Endodermal cell (in vitro differentiated cells): ENCODE data around the gene TMEM43. TPM values are rescaled to one million over a fixed set of nuclear protein-coding genes. Genes with fewer than 3 reads are reported as not detected.

ENCODE experiments used
- DNase-seq: peaks from one replicate; pipeline ENCODE4 v3.0.0-alpha.2; 2017
- H3K27ac ChIP-seq: 2 replicates; pipeline ENCODE4 v1.5.1; 2013; ENCODE audit warnings: mild to moderate bottlenecking, low read depth, low read length, moderate library complexity
- H3K27me3 ChIP-seq: 2 replicates; pipeline ENCODE4 v1.6.1; 2013; ENCODE audit warnings: mild to moderate bottlenecking, low read length, moderate library complexity; ENCODE audit not compliant: insufficient read depth, control insufficient read depth, poor library complexity, severe bottlenecking
- H3K36me3 ChIP-seq: 2 replicates; pipeline ENCODE4 v1.7.0; 2013; ENCODE audit warnings: mild to moderate bottlenecking, low read length, moderate library complexity; ENCODE audit not compliant: control insufficient read depth, insufficient read depth
- H3K4me1 ChIP-seq: one replicate; pipeline ENCODE4 v1.7.0; 2013; ENCODE audit warnings: low read length; ENCODE audit not compliant: control insufficient read depth, insufficient read depth
- H3K4me3 ChIP-seq: 2 replicates; pipeline ENCODE4 v1.5.1; 2013; ENCODE audit warnings: mild to moderate bottlenecking, low read length, moderate library complexity
- H3K9ac ChIP-seq: 2 replicates; pipeline ENCODE4 v1.6.1; 2013; ENCODE audit warnings: mild to moderate bottlenecking, low read length, moderate library complexity; ENCODE audit not compliant: poor library complexity, severe bottlenecking; ENCODE audit errors: extremely low read depth
- H3K9me3 ChIP-seq: 2 replicates; pipeline ENCODE4 v1.6.1; 2013; ENCODE audit warnings: mild to moderate bottlenecking, low read length, moderate library complexity; ENCODE audit not compliant: control insufficient read depth
- H3K27ac Mint-ChIP-seq: 2 replicates; pipeline ENCODE4 v1.8.0; 2020; ENCODE audit warnings: mixed read lengths
- H3K27me3 Mint-ChIP-seq: 2 replicates; pipeline ENCODE4 v1.8.0; 2021; ENCODE audit warnings: mild to moderate bottlenecking, mixed read lengths; ENCODE audit not compliant: insufficient read depth
- H3K36me3 Mint-ChIP-seq: 2 replicates; pipeline ENCODE4 v1.8.0; 2020; ENCODE audit warnings: low read depth, mixed read lengths
- H3K4me1 Mint-ChIP-seq: 2 replicates; pipeline ENCODE4 v1.8.0; 2020; ENCODE audit warnings: mixed read lengths
- H3K4me3 Mint-ChIP-seq: 2 replicates; pipeline ENCODE4 v1.8.0; 2020; ENCODE audit warnings: mild to moderate bottlenecking, moderate library complexity, mixed read lengths
- H3K9me3 Mint-ChIP-seq: 2 replicates; pipeline ENCODE4 v1.8.0; 2020; ENCODE audit warnings: mild to moderate bottlenecking, mixed read lengths
- CTCF ChIP-seq: fragments of 200-600 bp; sonication (generic); conservative IDR thresholded peaks from 2 replicates; pipeline ENCODE4 v1.5.0; 2021; ENCODE audit warnings: antibody characterized with exemption, mild to moderate bottlenecking
- WGBS, 2 experiments: methylation state at CpG; one replicate each; pipeline versions ENCODE4 v1.1.5 to v1.1.7; 2013; ENCODE audit warnings: missing lambda C conversion rate in 2 of 2, mixed read lengths in 1 of 2; ENCODE audit not compliant: insufficient coverage in 1 of 2, insufficient read length in 1 of 2; 5-methylcytosine and 5-hydroxymethylcytosine counted together
- total RNA-seq, 2 donors: library from RNA; stranded (reverse); fragmentation: NEBNext Ultra II Directional in 1 of 2; extraction: Animal tissue kit (Norgen Biotek cat#: 25700) in 1 of 2; gene quantifications; 2 replicates in 1 of 2; 3 replicates in 1 of 2; pipeline ENCODE4 v1.2.1, GENCODE V29; 2021

The TMEM43 gene
- total RNA-seq, 2 donors from 2014 or later, result 28.9 to 39.3 TPM

- H3K36me3 Mint-ChIP-seq, result peaks cover 67% of the 10 kb centered on the region
- no peak overlapping the region for H3K4me3 Mint-ChIP-seq
- Histone ChIP-seq H3K27me3 (no peaks in the 10 kb centered on the region), H3K36me3 (peaks cover 73% of the 10 kb centered on the region), H3K9ac (no peak overlapping the region), H3K4me3 (no peak overlapping the region), H3K9me3 (peaks cover 5% of the 10 kb centered on the region), H3K4me1 (peaks cover 4% of the 10 kb centered on the region), H3K27ac (no peak overlapping the region)
- H3K9me3 Mint-ChIP-seq, result no peaks in the 10 kb centered on the region
- no peak for TF ChIP-seq CTCF
- no peak overlapping the region for H3K27ac Mint-ChIP-seq
- 97 to 100% methylated on average over 2 to 6 of the region's 6 CpGs for WGBS, 2 experiments
- peaks cover 8% of the 10 kb centered on the region for H3K4me1 Mint-ChIP-seq
- DNase-seq, result peak; percentile 7
- no peaks in the 10 kb centered on the region for H3K27me3 Mint-ChIP-seq
These were observed 4.4 kb downstream of the TMEM43 start for GRCh38 chr3:14129296-14129695.

GRCh38 chr3:14130230-14130629 is 5.4 kb downstream of the TMEM43 start:
- no peak overlapping the region for H3K4me3 Mint-ChIP-seq

GRCh38 chr3:14130707-14131106 is 5.9 kb downstream of the TMEM43 start:
- Histone ChIP-seq H3K9ac (no peak overlapping the region), H3K4me3 (no peak overlapping the region), H3K4me1 (peaks cover 4% of the 10 kb centered on the region), H3K36me3 (peaks cover 87% of the 10 kb centered on the region), H3K27me3 (no peaks in the 10 kb centered on the region), H3K27ac (no peak overlapping the region), H3K9me3 (peaks cover 5% of the 10 kb centered on the region)
- Mint-ChIP-seq H3K9me3 (no peaks in the 10 kb centered on the region), H3K27ac (no peak overlapping the region), H3K4me3 (no peak overlapping the region), H3K27me3 (no peaks in the 10 kb centered on the region), H3K4me1 (peaks cover 8% of the 10 kb centered on the region), H3K36me3 (peaks cover 78% of the 10 kb centered on the region)
- no peak for TF ChIP-seq CTCF
- WGBS, 2 experiments, result 96 to 99% methylated on average over 12 of the region's 12 CpGs
- no peak for DNase-seq

More at GRCh38 chr3:14130230-14130629, 5.4 kb downstream of the TMEM43 start:
- no peaks in the 10 kb centered on the region for H3K9me3 Mint-ChIP-seq
- Histone ChIP-seq H3K4me1 (peaks cover 4% of the 10 kb centered on the region), H3K27me3 (no peaks in the 10 kb centered on the region), H3K9ac (no peak overlapping the region), H3K27ac (no peak overlapping the region), H3K36me3 (peaks cover 83% of the 10 kb centered on the region), H3K9me3 (peaks cover 5% of the 10 kb centered on the region), H3K4me3 (no peak overlapping the region)
- no peak for TF ChIP-seq CTCF
- DNase-seq, result no peak
- H3K27ac Mint-ChIP-seq, result no peak overlapping the region
- 93 to 94% methylated on average over 2 to 4 of the region's 4 CpGs for WGBS, 2 experiments
- H3K27me3 Mint-ChIP-seq, result no peaks in the 10 kb centered on the region
- peaks cover 8% of the 10 kb centered on the region for H3K4me1 Mint-ChIP-seq
- peaks cover 73% of the 10 kb centered on the region for H3K36me3 Mint-ChIP-seq
